T-helper 1 cell treated with Interleukin-12 subunit alpha and Interleukin-12 subunit beta and Interleukin-4 antibody, amounts not matched to agents 30 ng/mL and 1 ng/mL, for 36 hours (primary cell): ENCODE data around the gene CLDN19. TPM values are rescaled to one million over a fixed set of nuclear protein-coding genes. Genes with fewer than 3 reads are reported as not detected.
"Not testable (repeated sequence)": the region's sequence is repeated elsewhere in the genome, so short reads cannot be mapped to it uniquely, and the experiment has no call there.

Experiments
- intact Hi-C: fragments of 100-400 bp; cut with micrococcal nuclease; formaldehyde crosslinking; loops from one replicate; pipeline ENCODE4 v1.15.1; 2024
- total RNA-seq: library from RNA; stranded (reverse); gene quantifications from 2 replicates; pipeline ENCODE4 v1.2.3, GENCODE V29; 2022

CLDN19 gene
- total RNA-seq, 1 donor from 2014 or later: not detected

DNA sequence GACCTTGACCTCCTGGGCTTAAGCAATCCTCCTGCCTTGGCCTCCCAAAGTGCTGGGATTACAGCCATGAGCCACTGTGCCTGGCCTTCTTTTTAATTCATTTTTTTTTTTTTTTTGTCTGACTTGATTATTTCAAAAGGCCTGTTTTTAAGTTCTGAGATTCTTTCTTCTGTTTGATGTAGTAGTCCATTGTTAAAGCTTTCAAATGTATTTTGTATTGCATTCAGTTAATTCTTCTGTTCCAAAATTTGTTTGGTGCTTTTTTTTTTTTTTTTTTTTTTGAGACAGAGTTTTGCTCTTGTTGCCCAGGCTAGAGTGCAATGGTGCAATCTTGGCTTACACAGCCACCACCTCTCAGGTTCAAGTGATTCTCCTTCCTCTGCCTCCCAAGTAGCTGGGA, 25.6 kb downstream of the CLDN19 start:
- intact Hi-C loops: not testable (repeated sequence)

DNA sequence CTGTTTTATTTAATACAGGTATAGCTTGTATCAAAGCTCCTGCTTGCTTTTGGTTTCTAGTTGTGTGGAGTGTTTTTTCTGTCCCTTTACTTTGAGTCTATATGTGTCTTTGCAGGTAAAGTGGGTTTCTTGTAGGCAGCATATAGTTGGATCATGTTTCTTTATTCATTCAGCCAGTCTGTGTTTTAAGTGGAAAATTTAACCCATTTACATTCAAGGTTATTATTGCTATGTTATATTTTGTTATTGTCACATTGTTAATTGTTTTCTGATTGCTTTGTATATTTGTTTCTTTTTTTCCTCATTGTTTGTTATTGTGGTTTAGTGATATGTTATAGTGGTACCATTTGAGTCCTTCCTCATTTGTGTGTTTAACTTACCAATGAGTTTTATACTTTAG, 26.7 kb downstream of the CLDN19 start:
- intact Hi-C loops: no loop called here

DNA sequence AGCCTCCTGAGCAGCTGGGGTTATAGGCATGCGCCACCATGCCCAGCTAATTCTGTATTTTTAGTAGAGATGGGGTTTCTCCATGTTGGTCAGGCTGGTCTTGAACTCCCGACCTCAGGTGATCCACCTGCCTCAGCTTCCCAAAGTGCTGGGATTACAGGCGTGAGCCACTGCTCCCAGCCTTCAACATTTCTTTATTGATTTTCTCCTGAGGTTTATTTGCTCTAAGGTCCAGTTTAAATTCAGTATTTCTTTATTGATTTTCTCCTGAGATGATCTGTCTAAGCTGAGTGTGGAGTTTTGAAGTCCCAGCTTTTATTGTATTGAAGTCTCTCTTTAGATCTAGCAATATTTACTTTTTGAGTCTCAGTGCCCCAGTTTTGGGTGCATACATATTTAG, 27.2 kb downstream of the CLDN19 start:
- intact Hi-C loops: not testable (repeated sequence)

DNA sequence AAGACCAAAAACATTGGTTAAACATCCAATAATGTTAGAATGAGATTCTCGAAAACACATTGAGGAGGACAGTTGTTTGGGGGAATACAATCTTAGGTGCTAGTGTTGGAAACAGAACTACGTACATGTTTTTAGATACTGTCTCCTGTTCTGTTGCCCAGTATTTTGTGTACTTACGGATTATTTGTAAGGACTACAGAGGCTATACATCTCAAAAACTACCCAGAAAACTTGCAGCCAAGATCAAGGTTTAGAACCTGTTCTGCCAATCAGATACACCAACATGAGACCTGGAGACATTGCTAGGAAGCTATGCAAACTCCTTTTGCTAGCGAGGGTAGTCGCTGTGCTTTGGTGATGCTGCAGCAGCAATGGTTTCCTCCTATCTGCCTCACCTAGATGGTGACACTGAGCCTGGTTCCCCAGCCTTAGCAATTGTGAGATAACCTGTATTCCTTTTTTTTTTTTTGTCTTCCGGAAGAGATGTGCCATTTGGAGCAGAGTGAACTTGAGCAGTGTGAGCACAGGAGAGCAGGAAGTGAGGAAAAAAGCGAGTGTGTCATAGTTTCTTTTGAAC, 36.1 kb downstream of the CLDN19 start:
- intact Hi-C loops: no loop called here

DNA sequence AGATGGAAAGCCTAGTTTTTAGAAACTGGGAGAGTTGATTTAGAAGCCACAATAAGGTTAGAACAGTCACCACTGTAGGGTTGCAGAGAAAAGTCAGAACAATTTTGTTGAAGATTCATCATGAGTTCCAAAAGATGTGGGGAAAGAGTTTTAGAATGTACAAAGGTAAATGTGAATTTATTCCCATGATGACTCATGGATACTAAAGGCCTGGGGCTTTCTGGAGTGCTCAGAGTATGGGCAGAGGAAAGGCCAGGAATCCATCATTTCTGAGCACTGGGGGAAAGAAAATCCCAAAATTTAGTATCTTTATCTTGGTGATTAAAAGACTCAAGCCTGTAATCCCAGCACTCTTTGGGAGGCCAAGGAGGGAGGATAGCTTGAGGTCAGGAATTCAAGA, 40.0 kb downstream of the CLDN19 start:
- intact Hi-C loops: no loop called here

DNA sequence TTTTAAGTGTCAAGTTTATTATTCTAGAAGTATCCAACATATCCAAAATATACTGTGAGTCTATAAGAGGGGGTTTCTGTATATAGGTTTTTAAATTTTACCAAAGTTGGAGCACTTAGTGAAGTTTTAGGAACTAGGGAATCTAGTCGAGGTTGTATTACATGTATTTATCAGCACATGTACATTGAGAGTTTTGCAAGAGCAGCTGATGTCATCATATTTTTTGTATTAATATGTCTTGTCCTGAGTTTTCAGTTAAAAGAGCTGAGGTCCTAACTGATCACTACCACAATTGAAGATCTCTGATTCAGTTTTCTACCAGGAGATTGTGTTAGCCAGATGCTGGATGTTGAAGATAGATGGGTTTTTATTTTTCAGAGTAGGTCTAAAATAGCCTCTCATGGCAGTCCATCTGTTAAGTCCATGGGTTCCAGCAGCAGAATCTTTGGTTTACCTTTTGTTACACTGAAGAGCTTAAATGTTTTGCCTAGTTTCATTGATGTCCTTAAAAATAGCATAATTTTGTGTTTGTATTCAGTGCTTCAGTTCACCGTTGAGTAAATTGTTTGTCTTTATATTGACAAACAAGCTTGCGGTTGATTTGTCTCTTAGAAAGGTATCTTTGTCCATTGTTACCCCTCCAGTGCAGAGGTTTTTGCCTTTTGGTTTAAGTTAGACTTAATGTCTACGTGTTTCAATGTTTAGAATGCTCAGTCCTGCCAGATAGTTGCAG, 41.8 kb downstream of the CLDN19 start:
- intact Hi-C loops: no loop called here

DNA sequence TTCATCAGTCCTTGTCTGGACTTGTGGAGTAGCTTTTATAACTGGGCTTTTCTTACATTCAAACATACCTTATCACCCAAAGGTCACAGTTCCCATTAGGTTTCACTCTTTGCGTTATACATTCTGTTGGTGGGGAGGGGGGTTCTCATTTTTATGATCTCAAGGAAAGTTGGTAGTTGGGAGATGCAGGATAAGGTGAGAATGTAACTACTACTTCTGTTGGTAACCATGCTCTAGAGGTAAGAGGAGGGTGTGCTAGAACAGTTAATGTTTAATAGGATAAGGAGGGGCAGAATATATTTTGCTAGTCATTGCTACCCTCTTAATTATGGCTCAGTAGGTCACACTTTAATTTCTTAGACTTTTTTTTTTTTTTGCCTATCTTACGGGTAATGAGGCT, 47.1 kb downstream of the CLDN19 start:
- intact Hi-C loops: no loop called here

DNA sequence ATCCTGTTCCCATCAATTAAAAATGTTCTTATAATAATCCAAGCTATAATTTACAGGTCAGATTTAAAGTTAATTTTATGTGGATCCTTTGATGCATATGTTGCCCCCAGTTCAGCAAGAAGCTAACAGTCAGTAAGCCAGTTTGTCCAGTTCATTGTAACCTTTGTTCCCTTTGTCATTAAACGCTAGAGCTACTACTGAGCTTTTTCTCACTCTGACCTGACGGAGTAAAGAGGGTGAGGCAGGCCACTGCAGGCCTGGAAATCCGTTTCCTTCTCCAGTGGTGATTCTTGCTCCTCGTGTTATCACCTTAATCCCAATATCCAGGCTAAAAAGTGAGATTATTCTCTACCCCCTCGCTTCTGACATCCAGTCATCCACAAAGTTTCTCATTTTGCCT, 47.6 kb downstream of the CLDN19 start:
- intact Hi-C loops: no loop called here

DNA sequence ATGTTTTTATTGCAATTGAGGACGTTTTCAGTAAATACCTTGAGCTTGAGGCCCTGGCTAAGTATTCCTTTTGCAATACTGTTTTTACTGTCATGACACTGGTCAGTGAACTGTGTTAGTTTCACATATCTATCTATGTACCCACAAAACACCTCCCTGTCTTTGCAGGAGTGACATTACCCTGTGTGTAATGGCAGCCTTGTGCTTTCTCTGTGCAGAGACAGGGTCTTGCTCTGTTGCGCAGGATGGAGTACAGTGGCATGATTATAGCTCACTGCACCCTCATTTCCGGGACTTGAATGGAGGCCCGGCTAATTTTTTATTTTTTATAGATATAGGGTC, 48.9 kb downstream of the CLDN19 start:
- intact Hi-C loops: loop anchor here (1.0 kb wide), 1 partner anchor 8 kb away; no protein-coding TSS in a partner anchor

DNA sequence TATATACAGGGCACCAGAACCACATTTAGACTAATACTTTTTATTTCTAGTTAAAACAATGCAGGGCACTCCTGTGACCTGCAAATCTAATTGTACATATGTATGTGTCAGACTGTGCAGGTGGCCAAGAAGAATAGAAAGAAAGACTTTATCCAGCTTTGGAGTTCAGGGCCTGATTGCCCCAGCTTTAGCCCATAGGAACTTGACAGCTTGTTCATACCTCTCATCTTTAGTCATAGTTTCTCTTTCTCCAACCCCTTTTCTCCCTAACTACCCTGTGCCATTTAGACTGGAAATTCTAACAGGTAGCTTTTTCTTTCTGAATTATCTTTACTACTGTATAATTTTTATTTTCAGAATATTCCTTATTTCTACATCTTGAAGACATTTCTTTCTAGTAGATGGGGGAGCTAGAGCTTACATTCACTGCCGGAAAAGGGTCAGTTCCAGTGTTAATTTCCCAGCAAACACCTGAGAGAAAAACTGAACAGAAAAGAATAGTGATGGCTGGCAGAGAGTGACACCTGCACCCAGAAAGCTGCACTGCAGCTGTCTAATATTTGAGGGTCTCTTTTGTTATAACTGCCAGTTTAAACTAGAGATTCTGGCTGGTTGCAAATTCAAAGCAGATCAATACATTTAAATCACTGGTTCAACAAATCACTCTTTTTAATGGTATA, 49.4 kb downstream of the CLDN19 start:
- intact Hi-C loops: loop anchor here (1.0 kb wide), 2 partner anchors 7 to 112 kb away; no protein-coding TSS in a partner anchor

DNA sequence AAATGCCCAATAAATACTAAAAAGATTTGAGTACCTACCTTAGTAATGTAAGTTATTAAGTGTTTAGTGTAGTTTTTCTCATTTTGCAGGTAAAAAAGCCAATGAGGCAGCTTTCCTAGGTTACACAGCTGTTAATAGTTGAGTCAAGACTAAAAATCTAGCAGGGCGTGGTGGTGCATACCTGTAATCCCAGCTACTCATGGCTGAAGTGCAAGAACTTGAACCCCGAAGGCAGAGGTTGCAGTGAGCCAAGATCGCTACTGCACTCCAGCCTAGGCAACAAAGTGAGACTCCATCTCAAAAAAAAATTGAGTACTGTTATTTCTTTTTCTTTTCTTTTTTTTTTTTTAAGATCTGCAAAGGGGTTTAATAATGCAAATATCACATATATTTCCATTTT, 50.1 kb downstream of the CLDN19 start:
- intact Hi-C loops: loop anchor here (1.0 to 10.0 kb wide), 2 partner anchors 112 to 655 kb away; no protein-coding TSS in a partner anchor

DNA sequence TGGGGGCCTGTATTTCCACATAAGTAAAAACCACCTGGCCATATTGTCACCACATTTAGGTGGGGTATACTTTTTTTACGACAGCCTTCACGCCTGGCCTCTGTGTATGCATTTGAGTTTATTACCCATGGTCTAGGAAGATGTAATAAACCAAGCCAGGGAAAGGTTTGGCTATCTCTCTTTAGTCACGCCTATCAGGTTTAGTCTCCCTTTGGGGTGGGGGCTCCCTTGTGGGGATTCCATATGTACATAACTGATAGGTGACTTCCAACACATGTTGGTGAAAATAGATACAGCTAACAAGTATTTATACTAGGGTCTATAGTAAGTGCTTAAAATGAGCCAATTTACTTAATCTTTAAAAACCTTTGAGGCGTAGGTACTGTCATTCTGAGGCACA, 53.6 kb downstream of the CLDN19 start:
- intact Hi-C loops: loop anchor here (10.0 kb wide), 1 partner anchor 652 kb away; no protein-coding TSS in a partner anchor

DNA sequence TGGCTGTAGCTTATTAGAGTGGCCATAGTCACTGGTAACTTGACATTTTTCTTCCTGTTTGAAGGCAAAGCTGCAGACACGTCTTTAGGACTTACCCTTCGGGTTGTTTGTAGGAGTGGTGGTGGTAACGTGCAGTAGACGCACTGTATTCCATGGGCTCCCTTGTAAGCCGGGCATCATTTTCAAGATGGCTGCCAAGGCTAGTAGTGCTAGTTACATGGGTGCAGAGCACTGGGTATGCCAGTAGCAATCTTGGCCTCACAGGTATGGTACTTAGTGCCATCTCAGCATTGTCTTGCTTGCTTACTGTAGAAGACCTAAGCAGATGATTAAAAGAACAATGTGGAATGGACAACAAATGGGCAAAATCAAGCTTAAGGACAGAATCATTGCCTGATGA, 55.9 kb downstream of the CLDN19 start:
- intact Hi-C loops: loop anchor here (5.0 to 10.0 kb wide), 3 partner anchors 238 to 673 kb away; partner anchors contain the start of gene CDC20

Other genes with a start within 250 kb of the CLDN19 start
- 80.9 and 92.3 TPM in 2 replicates for gene PPIH, start 81.8 kb downstream of the CLDN19 start, total RNA-seq
- 452 and 461 TPM in 2 replicates for gene YBX1, start 57.8 kb downstream of the CLDN19 start, total RNA-seq
- gene P3H1, start 26.8 kb upstream of the CLDN19 start, total RNA-seq: 38.1 and 47.1 TPM in 2 replicates
- gene C1orf50, start 27.0 kb upstream of the CLDN19 start, total RNA-seq: 7.2 and 7.3 TPM in 2 replicates
- gene TMEM269, start 44.8 kb upstream of the CLDN19 start, total RNA-seq: 0.32 and 0.54 TPM in 2 replicates
- gene ERMAP, start 76.9 kb upstream of the CLDN19 start, total RNA-seq: 5.8 and 6.3 TPM in 2 replicates
- gene SVBP, start 77.2 kb upstream of the CLDN19 start, total RNA-seq: 12.0 TPM in 2 replicates
- 10.3 and 11.6 TPM in 2 replicates for gene ZNF691, start 106.4 kb upstream of the CLDN19 start, total RNA-seq
- 100 and 103 TPM in 2 replicates for gene SLC2A1, start 218.6 kb upstream of the CLDN19 start, total RNA-seq